HepG2 (cell line): Measurements from ENCODE around the gene SHROOM2. TPM values are rescaled to one million over a fixed set of nuclear protein-coding genes. Genes with fewer than 3 reads are reported as not detected.

Experiments
- ATAC-seq: fragments of 200-7000 bp; cut with Tn5 transposase; 3 replicates; pipeline ENCODE4 v1.9.1; 2020; ENCODE audit warnings: mild to moderate bottlenecking, moderate library complexity
- BruUV-seq: library from RNA; stranded (reverse); fragments of 400-500 nt; replicated peaks from 2 replicates; lab custom pipeline; 2021; lab: Mats Ljungman, UMichigan
- CTCF ChIA-PET: fragments of 300-600 bp; formaldehyde crosslinking; extraction: SDS; loops from one replicate; lab custom pipeline; 2021; ENCODE audit warnings: low total read pairs, inconsistent platforms, low intra/inter-chr PET ratio; lab: Yijun Ruan, JAX
- POLR2A ChIA-PET: fragments of 350-600 bp; sonication (Branson Sonifier 250); formaldehyde crosslinking; loops from one replicate; lab custom pipeline; 2020; ENCODE audit warnings: antibody characterized with exemption, inconsistent platforms; lab: Yijun Ruan, JAX
- DNase-seq: peaks from one replicate; pipeline ENCODE4 v3.0.0-alpha.2; 2015; ENCODE audit warnings: low spot score
- FAIRE-seq: peaks from 3 replicates; lab custom pipeline; 2011; peaks lifted over from hg19 to GRCh38; lab: Jason Lieb, UNC
- H2AFZ ChIP-seq: one replicate; pipeline ENCODE4 v1.6.1; 2011; ENCODE audit warnings: low read length, inconsistent platforms
- H3K27ac ChIP-seq: fragments of 300-600 bp; 3 replicates; pipeline ENCODE4 v1.8.0; 2011; ENCODE audit warnings: mixed run types, mild to moderate bottlenecking, mixed read lengths, low read length, inconsistent platforms; ENCODE audit not compliant: insufficient read depth; ENCODE audit errors: extremely low read length
- H3K27me3 ChIP-seq, 2 experiments: fragments of 200-600 bp in 1 of 2; 2 replicates in 1 of 2; 3 replicates in 1 of 2; pipeline versions ENCODE4 v1.6.0 to v1.8.0; 2011; ENCODE audit warnings: low read length in 2 of 2, mild to moderate bottlenecking in 2 of 2, moderate library complexity in 2 of 2, inconsistent platforms in 1 of 2; ENCODE audit not compliant: insufficient read depth in 2 of 2, control insufficient read depth in 1 of 2
- H3K36me3 ChIP-seq, 2 experiments: fragments of 200-600 bp in 1 of 2; replicated peaks in 1 of 2; 2 replicates in 1 of 2; 3 replicates in 1 of 2; pipeline versions ENCODE4 v1.5.1 to v1.8.0; 2011; ENCODE audit warnings: low read length in 2 of 2, inconsistent platforms in 1 of 2; ENCODE audit not compliant: insufficient read depth in 2 of 2, control insufficient read depth in 1 of 2
- H3K4me1 ChIP-seq: 2 replicates; pipeline ENCODE4 v1.5.1; 2012; ENCODE audit warnings: low read length, inconsistent platforms; ENCODE audit not compliant: insufficient read depth
- H3K4me2 ChIP-seq: 2 replicates; pipeline ENCODE4 v1.6.0; 2011; ENCODE audit warnings: low read depth, low read length, inconsistent platforms
- H3K4me3 ChIP-seq, 3 experiments: fragments of 200-600 bp in 1 of 3; sonication (generic), shearing (Covaris generic) in 1 of 3; replicated peaks in 1 of 3; 2 replicates each; pipeline ENCODE4 v1.5.1; 2011 to 2016; ENCODE audit warnings: low read length in 3 of 3, inconsistent platforms in 2 of 3, low read depth in 2 of 3, mild to moderate bottlenecking in 2 of 3, control low read depth in 1 of 3, mixed read lengths in 1 of 3; ENCODE audit not compliant: insufficient read depth in 1 of 3
- H3K79me2 ChIP-seq: one replicate; pipeline ENCODE4 v1.6.1; 2011; ENCODE audit warnings: low read length, inconsistent platforms; ENCODE audit not compliant: insufficient read depth
- H3K9ac ChIP-seq: 2 replicates; pipeline ENCODE4 v1.6.0; 2011; ENCODE audit warnings: mild to moderate bottlenecking, low read depth, low read length, inconsistent platforms; ENCODE audit not compliant: insufficient read depth
- H3K9me3 ChIP-seq: 2 replicates; pipeline ENCODE4 v1.5.1; 2012; ENCODE audit warnings: mild to moderate bottlenecking, low read length
- H4K20me1 ChIP-seq: 2 replicates; pipeline ENCODE4 v1.6.0; 2011; ENCODE audit warnings: inconsistent platforms, mild to moderate bottlenecking, low read length, moderate library complexity; ENCODE audit not compliant: insufficient read depth
- KMT2A ChIP-seq: sonication (generic); formaldehyde crosslinking; IDR thresholded peaks from 2 replicates; pipeline ENCODE4 v1.4.0; 2020; ENCODE audit warnings: missing genetic modification reagents
- TCF12 ChIP-seq, 2 experiments: fragments of 450-650 bp in 1 of 2; sonication (generic) in 1 of 2; formaldehyde crosslinking in 1 of 2; IDR thresholded peaks; 2 replicates each; pipeline versions ENCODE4 v1.6.1 to v1.8.0; 2017 to 2022; ENCODE audit warnings: antibody characterized with exemption in 1 of 2, mild to moderate bottlenecking in 1 of 2, missing genetic modification reagents in 1 of 2, moderate library complexity in 1 of 2
- XBP1 ChIP-seq: sonication (generic); formaldehyde crosslinking; IDR thresholded peaks from 2 replicates; pipeline ENCODE4 v1.5.0; 2020; ENCODE audit warnings: missing genetic modification reagents
- ZNF670 ChIP-seq: sonication (generic); formaldehyde crosslinking; IDR thresholded peaks from 2 replicates; pipeline ENCODE4 v1.8.0; 2022; ENCODE audit warnings: mild to moderate bottlenecking, missing genetic modification reagents, borderline replicate concordance
- ZNF678 ChIP-seq: sonication (generic); formaldehyde crosslinking; IDR thresholded peaks from 2 replicates; pipeline ENCODE4 v1.4.0; 2020; ENCODE audit warnings: mild to moderate bottlenecking, missing genetic modification reagents
- WGBS: methylation state at CpG from one replicate; pipeline ENCODE4 v1.1.6; 2017; ENCODE audit warnings: low lambda C conversion rate; 5-methylcytosine and 5-hydroxymethylcytosine counted together
- in situ Hi-C: cut with HindIII; loops from 2 replicates; pipeline ENCODE4 v1.10.0; 2017; ENCODE audit warnings: low pct_unique_long_range_greater_than_20kb; ENCODE audit not compliant: extremely low pct_ligation_motif_present
- intact Hi-C: fragments of 100-400 bp; cut with micrococcal nuclease; formaldehyde crosslinking; loops from one replicate; pipeline ENCODE4 v1.10.0; 2022; ENCODE audit not compliant: unreplicated experiment
- polyA plus RNA-seq, 8 experiments: library from polyadenylated mRNA; depleted of rRNA in 3 of 8; stranded (reverse) in 7 of 8; unstranded in 1 of 8; fragments of >200 nt; fragmentation: Illumina TruSeq in 4 of 8; extraction: Trizol in 4 of 8; gene quantifications; 2 replicates each; pipeline versions ENCODE4 v1.2.1 to v1.2.3, GENCODE V29; 2011 to 2016; ENCODE audit warnings: low read depth in 4 of 8, missing spikeins in 1 of 8, mixed read lengths in 1 of 8; ENCODE audit not compliant: insufficient read depth in 1 of 8
- total RNA-seq, 5 experiments: library from RNA; depleted of rRNA; stranded (reverse); fragments of >200 nt; fragmentation: Illumina TruSeq; extraction: Trizol; gene quantifications; 2 replicates each; pipeline ENCODE4 v1.2.3, GENCODE V29; 2016; ENCODE audit warnings: low read depth in 1 of 5
- TF ChIP-seq, protein P1 (sequence below): sonication (generic); formaldehyde crosslinking; IDR thresholded peaks from 2 replicates; pipeline ENCODE4 v1.5.1; 2020; ENCODE audit warnings: missing genetic modification reagents, mild to moderate bottlenecking, borderline replicate concordance
- TF ChIP-seq, protein P2 (sequence below): sonication (generic); formaldehyde crosslinking; IDR thresholded peaks from 2 replicates; pipeline ENCODE4 v1.5.1; 2020; ENCODE audit warnings: missing genetic modification reagents, mild to moderate bottlenecking, borderline replicate concordance

Gene SHROOM2
- total and polyA plus RNA-seq, 2 of the 13 experiments (the other 11 are each of a cell fraction or from before 2014, with no cell fraction given): 0.92 to 1.4 TPM

DNA sequence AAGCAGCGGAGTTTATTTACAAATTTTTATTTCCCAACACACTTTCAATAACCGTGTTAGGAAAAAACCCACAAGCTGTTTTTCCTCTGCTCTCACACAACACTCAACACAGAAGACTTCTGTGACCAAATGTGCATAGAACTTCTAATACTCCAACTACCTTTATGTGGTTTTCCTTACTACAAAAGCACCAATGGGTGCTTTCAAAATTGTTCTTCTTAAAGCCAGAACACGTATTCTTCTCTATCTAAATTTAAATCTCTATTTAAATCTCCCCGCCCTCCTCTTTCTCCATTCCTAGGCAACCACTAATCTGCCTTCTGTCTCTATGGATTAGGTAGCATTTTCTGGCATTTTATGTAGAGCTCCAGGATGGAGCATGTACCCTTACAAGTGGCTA, 90.0 kb downstream of the SHROOM2 start (continued):
- TF ChIP-seq, protein P1, sequence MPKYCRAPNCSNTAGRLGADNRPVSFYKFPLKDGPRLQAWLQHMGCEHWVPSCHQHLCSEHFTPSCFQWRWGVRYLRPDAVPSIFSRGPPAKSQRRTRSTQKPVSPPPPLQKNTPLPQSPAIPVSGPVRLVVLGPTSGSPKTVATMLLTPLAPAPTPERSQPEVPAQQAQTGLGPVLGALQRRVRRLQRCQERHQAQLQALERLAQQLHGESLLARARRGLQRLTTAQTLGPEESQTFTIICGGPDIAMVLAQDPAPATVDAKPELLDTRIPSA (CRISPR knock-in tag): no peak
- TF ChIP-seq ZNF678 (no peak), KMT2A (CRISPR knock-in tag) (no peak)
- TF ChIP-seq, protein P2, sequence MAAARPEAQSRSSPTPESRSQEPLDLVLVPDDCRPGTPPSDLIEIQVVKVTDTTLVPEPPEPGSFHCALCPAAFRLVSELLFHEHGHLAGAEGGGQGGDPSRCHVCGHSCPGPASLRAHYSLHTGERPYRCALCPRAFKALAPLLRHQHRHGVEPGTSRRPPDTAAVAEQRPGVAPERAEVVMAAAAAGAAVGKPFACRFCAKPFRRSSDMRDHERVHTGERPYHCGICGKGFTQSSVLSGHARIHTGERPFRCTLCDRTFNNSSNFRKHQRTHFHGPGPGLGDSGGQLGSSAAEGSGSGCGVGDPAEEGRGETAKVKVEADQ (CRISPR knock-in tag): no peak

DNA sequence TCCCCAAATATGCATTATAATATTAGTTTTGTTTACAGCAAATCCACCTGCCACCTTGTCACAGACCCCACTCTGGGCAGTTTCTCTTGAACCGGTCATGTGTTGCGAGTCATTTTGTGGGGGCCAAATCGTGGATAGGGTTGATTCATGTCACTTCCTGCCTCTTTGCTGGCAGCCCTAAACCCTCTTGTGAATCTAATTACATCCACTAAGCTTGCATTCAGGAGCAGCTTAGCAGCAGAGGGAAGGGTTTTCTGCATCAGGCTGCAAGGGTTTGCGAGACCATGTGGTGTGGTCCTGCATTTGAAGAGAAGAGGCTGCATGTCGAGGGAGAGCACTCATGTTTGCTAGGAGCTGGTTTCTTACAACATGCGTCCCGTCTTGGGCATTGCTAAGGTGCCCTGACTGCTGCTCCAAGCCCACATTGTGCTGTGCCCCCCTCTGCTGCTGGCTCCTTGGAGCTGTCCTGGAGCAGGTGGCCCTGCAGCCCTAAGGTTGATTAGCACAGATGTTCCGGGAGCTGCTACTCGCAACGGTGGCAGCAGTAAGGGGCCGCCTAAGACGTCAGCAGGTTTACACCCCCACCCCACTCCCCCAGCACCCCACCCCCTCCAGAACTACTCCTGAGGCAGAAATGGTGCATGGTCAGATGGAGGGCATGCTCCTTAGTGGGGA, 92.1 kb downstream of the SHROOM2 start:
- intact Hi-C loops: loop anchor here (10.0 kb wide), 1 partner anchor 107 kb away; no protein-coding TSS in a partner anchor
- no peaks in the 10 kb centered on the region for H4K20me1 ChIP-seq
- no peaks in the 10 kb centered on the region for H3K79me2 ChIP-seq
- no peak overlapping the region for H3K4me2 ChIP-seq
- ChIA-PET POLR2A (no interaction called here), CTCF (no interaction called here)
- no peaks in the 10 kb centered on the region for H3K36me3 ChIP-seq
- H3K27ac ChIP-seq: no peak overlapping the region
- BruUV-seq: no TSS peak
- H3K9me3 ChIP-seq: no peaks in the 10 kb centered on the region
- in situ Hi-C loops: no loop called here
- no peak for ATAC-seq
- H3K4me3 ChIP-seq: no peak overlapping the region
- H3K9ac ChIP-seq: no peak overlapping the region
- TF ChIP-seq TCF12 (IDR thresholded peaks at IDR 0.05): no peak
- TF ChIP-seq TCF12 (CRISPR knock-in tag; IDR thresholded peaks at IDR 0.05): no peak
- TF ChIP-seq XBP1: no peak
- no peak for TF ChIP-seq ZNF670 (CRISPR knock-in tag)
- TF ChIP-seq, all 625 proteins: peak for 0
- no peak for DNase-seq
- H3K4me1 ChIP-seq: no peaks in the 10 kb centered on the region
- FAIRE-seq: no peak
- H3K27me3 ChIP-seq: no peaks in the 10 kb centered on the region
- WGBS: 92% methylated on average over 3 of the region's 12 CpGs
- no peak overlapping the region for H2AFZ ChIP-seq
